CMK (cell line): ENCODE data around the gene USP28.

Source experiments
- DNase-seq: peaks from one replicate; pipeline ENCODE4 v3.0.0-alpha.2; 2010; ENCODE audit warnings: low read depth

The USP28 gene

GRCh38 chr11:113876798-113877669 is 1.7 kb upstream of the USP28 start:
- DNase-seq, result no peak

- no peak for DNase-seq
These were observed 864 bp upstream of the USP28 start for GRCh38 chr11:113876074-113876797.

- DNase-seq, result no peak
These were observed 665 bp downstream of the USP28 start for GRCh38 chr11:113874581-113875233.

GRCh38 chr11:113874096-113874495 is 1.3 kb downstream of the USP28 start:
- no peak for DNase-seq

GRCh38 chr11:113873236-113873626 is 2.1 kb downstream of the USP28 start:
- no peak for DNase-seq

GRCh38 chr11:113871336-113871735 is 4.0 kb downstream of the USP28 start:
- DNase-seq, result no peak

- no peak for DNase-seq
These were observed 7.4 kb downstream of the USP28 start for GRCh38 chr11:113867843-113868503.

- no peak for DNase-seq
These were observed 9.5 kb downstream of the USP28 start for GRCh38 chr11:113865873-113866272.

- DNase-seq, result no peak
These were observed 11.0 kb downstream of the USP28 start for GRCh38 chr11:113864410-113864809.

- no peak for DNase-seq
These were observed 12.9 kb downstream of the USP28 start for GRCh38 chr11:113862435-113862834.

- no peak for DNase-seq
These were observed 15.7 kb downstream of the USP28 start for GRCh38 chr11:113859665-113860064.

GRCh38 chr11:113856966-113857759 is 18.2 kb downstream of the USP28 start:
- no peak for DNase-seq

- DNase-seq, result no peak
These were observed 19.6 kb downstream of the USP28 start for GRCh38 chr11:113855803-113856202.

GRCh38 chr11:113850188-113850587 is 25.2 kb downstream of the USP28 start:
- no peak for DNase-seq

- DNase-seq, result no peak
These were observed 25.7 kb downstream of the USP28 start for GRCh38 chr11:113849713-113850112.

GRCh38 chr11:113847580-113847979 is 27.8 kb downstream of the USP28 start:
- DNase-seq, result no peak

- DNase-seq, result no peak
These were observed 28.3 kb downstream of the USP28 start for GRCh38 chr11:113847111-113847510.

- no peak for DNase-seq
These were observed 33.7 kb downstream of the USP28 start for GRCh38 chr11:113841691-113842090.

GRCh38 chr11:113840932-113841664 is 34.3 kb downstream of the USP28 start:
- no peak for DNase-seq

- DNase-seq, result no peak
These were observed 35.5 kb downstream of the USP28 start for GRCh38 chr11:113839842-113840241.

- no peak for DNase-seq
These were observed 37.4 kb downstream of the USP28 start for GRCh38 chr11:113838005-113838404.
